ELR (cell line): ENCODE data around the gene THSD7A.

Experiments used
- DNase-seq: peaks from one replicate; pipeline ENCODE4 v3.0.0-alpha.2; 2015; ENCODE audit warnings: low read depth

THSD7A gene

GRCh38 chr7:11810043-11810625 lies 21.9 kb downstream of the THSD7A start:
- DNase-seq, result no peak

- no peak for DNase-seq
Measured at GRCh38 chr7:11807000-11807399, 25.0 kb downstream of the THSD7A start.

GRCh38 chr7:11804621-11805020 lies 27.4 kb downstream of the THSD7A start:
- DNase-seq, result no peak

GRCh38 chr7:11795231-11795630 lies 36.8 kb downstream of the THSD7A start:
- no peak for DNase-seq

GRCh38 chr7:11792166-11792565 lies 39.8 kb downstream of the THSD7A start:
- no peak for DNase-seq

GRCh38 chr7:11788568-11788967 lies 43.4 kb downstream of the THSD7A start:
- DNase-seq, result no peak

- DNase-seq, result no peak
Measured at GRCh38 chr7:11787534-11787933, 44.5 kb downstream of the THSD7A start.

- DNase-seq, result peak; percentile 35
Measured at GRCh38 chr7:11786186-11786585, 45.8 kb downstream of the THSD7A start.

- no peak for DNase-seq
Measured at GRCh38 chr7:11784769-11785536, 47.0 kb downstream of the THSD7A start.

GRCh38 chr7:11779864-11780674 lies 51.9 kb downstream of the THSD7A start:
- no peak for DNase-seq

GRCh38 chr7:11776039-11776438 lies 56.0 kb downstream of the THSD7A start:
- DNase-seq, result peak; percentile 24

GRCh38 chr7:11775401-11775800 lies 56.6 kb downstream of the THSD7A start:
- DNase-seq, result no peak

- no peak for DNase-seq
Measured at GRCh38 chr7:11768263-11768662, 63.7 kb downstream of the THSD7A start.

GRCh38 chr7:11767148-11767547 lies 64.8 kb downstream of the THSD7A start:
- no peak for DNase-seq

GRCh38 chr7:11760372-11760771 lies 71.6 kb downstream of the THSD7A start:
- DNase-seq, result no peak

- no peak for DNase-seq
Measured at GRCh38 chr7:11758627-11759111, 73.3 kb downstream of the THSD7A start.

GRCh38 chr7:11757153-11757552 lies 74.8 kb downstream of the THSD7A start:
- no peak for DNase-seq

GRCh38 chr7:11754933-11755332 lies 77.1 kb downstream of the THSD7A start:
- no peak for DNase-seq

- DNase-seq, result no peak
Measured at GRCh38 chr7:11754123-11754522, 77.9 kb downstream of the THSD7A start.

- no peak for DNase-seq
Measured at GRCh38 chr7:11753433-11753832, 78.6 kb downstream of the THSD7A start.

- no peak for DNase-seq
Measured at GRCh38 chr7:11751807-11752389, 80.1 kb downstream of the THSD7A start.

- no peak for DNase-seq
Measured at GRCh38 chr7:11751315-11751714, 80.7 kb downstream of the THSD7A start.
